Activated CD8-positive, alpha-beta memory T cell treated with anti-CD3 and anti-CD28 coated beads for 36 hours (primary cell): ENCODE measurements around the gene PLEKHM3. TPM values are rescaled to one million over a fixed set of nuclear protein-coding genes. Genes with fewer than 3 reads are reported as not detected.
"Not testable (repeated sequence)": the region's sequence is repeated elsewhere in the genome, so short reads cannot be mapped to it uniquely, and the experiment has no call there.

Experiments
- CTCF ChIA-PET: fragments of 350-600 bp; sonication (Branson Sonifier 250); formaldehyde crosslinking; loops from one replicate; lab custom pipeline; 2021; ENCODE audit warnings: antibody characterized with exemption; lab: Charles Lee
- POLR2A ChIA-PET: fragments of 350-600 bp; sonication (Branson Sonifier 250); formaldehyde crosslinking; loops from one replicate; lab custom pipeline; 2021; ENCODE audit warnings: antibody characterized with exemption; lab: Charles Lee
- total RNA-seq, 2 experiments: library from RNA; stranded (reverse); gene quantifications; one replicate each; pipeline ENCODE4 v1.2.3, GENCODE V29; 2021

The PLEKHM3 gene
- total RNA-seq, 2 experiments from 2014 or later: 5.1 to 5.5 TPM

- CTCF ChIA-PET: no interaction called here
Observed at GRCh38 chr2:207960911-207961310, 64.4 kb downstream of the PLEKHM3 start.

DNA sequence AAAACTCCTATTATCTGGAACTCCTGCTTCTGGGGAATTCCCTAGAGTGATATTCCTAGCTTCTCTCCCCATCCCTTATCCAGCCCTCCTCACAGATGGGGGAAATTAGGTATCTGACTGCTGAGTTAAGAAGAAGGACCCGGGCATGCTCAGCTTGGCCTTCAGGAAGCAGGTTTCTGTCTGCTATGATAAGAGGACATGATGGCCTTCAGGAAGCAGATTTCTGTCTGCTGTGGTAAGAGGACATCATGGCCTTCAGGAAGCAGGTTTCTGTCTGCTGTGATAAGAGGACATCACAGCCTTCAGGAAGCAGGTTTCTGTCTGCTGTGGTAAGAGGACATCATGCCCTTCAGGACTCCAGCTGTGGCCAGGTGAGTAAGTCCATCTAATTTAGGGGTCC is 65.2 kb downstream of the PLEKHM3 start:
- CTCF ChIA-PET: no interaction called here
- POLR2A ChIA-PET: no interaction called here

More at GRCh38 chr2:207960911-207961310, 64.4 kb downstream of the PLEKHM3 start:
- POLR2A ChIA-PET: no interaction called here

GRCh38 chr2:207956771-207957170 is 68.6 kb downstream of the PLEKHM3 start:
- ChIA-PET CTCF (interaction anchor here (1.8 kb wide), 1 partner anchor 15 kb away, joined by 5 read pairs; no protein-coding TSS in a partner anchor), POLR2A (no interaction called here)

DNA sequence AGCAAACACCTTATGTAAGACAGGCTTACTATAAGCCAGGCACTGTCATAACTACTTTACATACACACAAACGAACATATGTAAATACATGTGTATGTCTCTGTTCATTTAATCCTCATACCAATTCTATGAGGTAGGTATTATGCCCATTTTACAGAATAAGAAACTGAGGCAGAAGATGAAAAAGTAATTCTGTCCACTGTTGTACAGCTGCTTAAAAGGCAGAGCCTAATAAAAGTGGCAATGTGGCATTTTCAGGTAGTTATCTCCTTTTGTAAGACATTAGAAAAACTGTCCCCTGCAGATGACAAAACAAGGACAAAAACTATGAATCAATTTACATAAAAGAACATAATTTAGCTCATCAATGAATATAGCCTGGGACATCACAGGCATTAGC is 69.9 kb downstream of the PLEKHM3 start:
- POLR2A ChIA-PET: no interaction called here
- CTCF ChIA-PET: no interaction called here

DNA sequence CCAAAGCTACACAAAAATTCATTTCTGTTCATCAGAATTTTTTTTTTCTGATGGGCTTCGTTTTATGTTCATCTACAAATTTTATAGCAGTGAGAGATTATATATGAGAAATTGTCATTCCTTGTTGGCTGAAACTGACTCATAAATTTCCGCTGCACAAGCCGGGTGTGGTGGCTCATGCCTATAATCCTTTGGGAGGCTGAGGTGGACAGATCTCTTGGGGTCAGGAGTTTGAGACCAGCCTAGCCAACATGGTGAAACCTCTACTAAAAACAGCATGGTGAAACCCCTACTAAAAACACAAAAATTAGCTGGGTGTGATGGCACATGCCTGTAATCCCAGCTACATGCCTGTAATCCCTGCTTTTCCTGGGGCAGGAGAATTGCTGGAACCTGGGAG is 72.0 kb downstream of the PLEKHM3 start:
- POLR2A ChIA-PET: no interaction called here
- CTCF ChIA-PET: no interaction called here

- POLR2A ChIA-PET: interaction anchor here (0.6 kb wide), 1 partner anchor 144 kb away, joined by 7 read pairs; no protein-coding TSS in a partner anchor
- CTCF ChIA-PET: no interaction called here
Observed at GRCh38 chr2:207952564-207953345, 72.6 kb downstream of the PLEKHM3 start.

DNA sequence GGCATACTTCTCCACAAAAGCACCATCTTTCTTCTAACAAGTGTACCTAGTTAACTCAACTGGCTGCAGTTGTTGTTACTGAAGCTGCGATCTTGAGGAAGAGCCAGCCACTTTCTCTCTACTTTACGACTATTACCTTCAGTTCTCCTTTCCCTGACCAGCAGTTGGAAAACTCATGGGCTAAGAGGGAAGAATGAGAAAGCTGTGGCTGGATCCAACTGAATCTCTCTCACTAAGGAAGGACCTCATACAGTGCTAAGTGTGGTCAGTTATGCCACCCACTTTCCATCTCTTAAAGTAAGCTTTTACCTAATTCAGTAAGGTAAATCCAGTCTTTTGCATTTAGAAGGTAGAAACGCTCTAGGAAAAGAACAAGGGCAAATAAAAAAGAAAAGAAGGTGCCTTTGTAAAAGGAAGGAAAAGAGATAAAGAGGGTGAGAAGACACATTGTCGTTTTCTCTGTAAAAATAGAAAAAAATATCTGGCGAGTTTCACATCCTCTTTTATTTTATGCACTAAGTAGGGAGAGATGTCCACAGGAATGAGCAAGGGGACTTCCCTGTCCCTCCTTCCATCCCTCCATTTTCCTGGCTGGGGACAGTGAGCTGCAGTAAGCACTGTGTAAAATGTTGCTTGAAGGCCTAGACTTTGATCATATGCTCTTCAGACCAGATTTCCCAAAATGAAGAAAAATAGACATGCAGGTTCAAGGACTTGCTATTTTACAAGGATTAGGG is 73.4 kb downstream of the PLEKHM3 start:
- ChIA-PET POLR2A (no interaction called here), CTCF (no interaction called here)

GRCh38 chr2:207950761-207951114 is 74.6 kb downstream of the PLEKHM3 start:
- CTCF ChIA-PET: no interaction called here
- POLR2A ChIA-PET: no interaction called here

DNA sequence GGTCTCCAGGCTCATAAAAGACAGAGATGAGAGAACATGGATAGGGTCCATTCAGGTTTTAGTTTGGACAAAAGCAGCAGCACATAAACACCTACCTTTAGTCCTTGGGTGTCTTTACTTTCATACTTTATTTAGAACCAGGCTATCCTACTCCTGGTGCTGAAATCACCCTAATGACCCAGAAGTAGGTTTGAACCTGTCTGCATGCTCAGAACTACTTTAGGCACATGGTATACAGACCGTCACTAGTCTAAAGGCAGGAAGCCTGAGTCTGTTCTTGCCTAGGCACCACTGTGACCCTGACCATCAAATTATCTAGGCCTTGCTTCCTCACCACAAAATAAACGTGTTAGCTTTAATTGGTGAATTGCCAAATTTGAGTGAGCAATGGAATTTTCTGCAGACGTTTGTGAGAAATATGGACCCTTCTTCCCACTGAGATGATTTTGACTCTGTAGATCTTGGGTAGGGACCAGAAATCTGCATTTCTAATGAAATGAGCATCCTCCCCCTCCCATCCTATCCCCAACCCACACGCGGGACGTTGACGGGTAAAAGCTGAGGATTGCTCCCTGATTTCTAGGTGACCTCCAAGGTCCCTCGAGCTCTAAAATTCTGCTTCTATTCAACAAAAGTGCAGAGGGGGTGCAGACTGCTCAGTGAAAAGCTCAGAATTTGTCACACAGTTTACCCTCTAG is 75.1 kb downstream of the PLEKHM3 start:
- ChIA-PET POLR2A (no interaction called here), CTCF (no interaction called here)

DNA sequence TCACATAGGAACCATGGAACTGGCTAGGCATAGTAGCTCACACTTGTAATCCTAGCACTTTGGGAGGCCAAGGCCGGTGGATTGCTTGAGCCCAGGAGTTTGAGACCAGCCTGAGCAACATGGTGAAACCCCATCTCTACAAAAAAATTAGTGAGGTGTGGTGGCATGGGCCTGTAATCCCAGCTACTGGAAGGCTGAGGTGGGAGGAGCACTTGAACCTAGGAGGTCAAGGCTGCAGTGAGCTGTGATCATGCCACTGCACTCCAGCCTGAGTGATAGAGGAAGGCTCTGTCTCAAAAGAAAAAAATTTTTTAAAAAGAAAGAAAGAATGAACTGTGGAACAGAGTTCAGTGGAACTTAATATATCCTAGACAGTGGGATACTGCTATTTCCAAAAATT is 76.1 kb downstream of the PLEKHM3 start:
- POLR2A ChIA-PET, CTCF ChIA-PET: not testable (repeated sequence)

- CTCF ChIA-PET: interaction anchor here (0.7 to 1.0 kb wide), 2 partner anchors 28 to 286 kb away, joined by 4 read pairs; no protein-coding TSS in a partner anchor
- POLR2A ChIA-PET: no interaction called here
Observed at GRCh38 chr2:207944979-207945600, 80.2 kb downstream of the PLEKHM3 start.

- CTCF ChIA-PET: no interaction called here
- POLR2A ChIA-PET: no interaction called here
Observed at GRCh38 chr2:207944334-207944733, 81.0 kb downstream of the PLEKHM3 start.

GRCh38 chr2:207939342-207940108 is 85.8 kb downstream of the PLEKHM3 start:
- ChIA-PET CTCF (no interaction called here), POLR2A (no interaction called here)

- ChIA-PET CTCF (no interaction called here), POLR2A (no interaction called here)
Observed at GRCh38 chr2:207938886-207939285, 86.4 kb downstream of the PLEKHM3 start.

DNA sequence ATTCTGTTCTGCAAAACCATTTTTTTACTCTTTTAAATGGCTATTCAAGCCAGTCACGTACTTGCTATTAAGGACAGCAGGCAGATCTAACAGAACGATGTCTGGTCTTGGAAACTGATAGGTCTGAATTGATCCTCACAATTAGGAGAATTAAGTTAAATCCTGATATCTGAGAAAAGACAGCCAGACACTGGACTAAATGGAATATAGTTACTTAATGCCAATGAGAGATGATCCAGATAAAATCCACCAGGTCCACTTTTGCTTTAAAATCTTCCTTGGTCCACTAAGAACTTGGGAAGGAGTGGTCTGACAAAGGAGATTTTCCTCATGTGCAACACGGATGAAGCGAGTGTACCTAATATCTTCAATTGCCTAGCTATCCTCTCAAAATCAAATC is 86.9 kb downstream of the PLEKHM3 start:
- CTCF ChIA-PET: no interaction called here
- POLR2A ChIA-PET: no interaction called here

- ChIA-PET CTCF (no interaction called here), POLR2A (no interaction called here)
Observed at GRCh38 chr2:207937823-207938222, 87.5 kb downstream of the PLEKHM3 start.

DNA sequence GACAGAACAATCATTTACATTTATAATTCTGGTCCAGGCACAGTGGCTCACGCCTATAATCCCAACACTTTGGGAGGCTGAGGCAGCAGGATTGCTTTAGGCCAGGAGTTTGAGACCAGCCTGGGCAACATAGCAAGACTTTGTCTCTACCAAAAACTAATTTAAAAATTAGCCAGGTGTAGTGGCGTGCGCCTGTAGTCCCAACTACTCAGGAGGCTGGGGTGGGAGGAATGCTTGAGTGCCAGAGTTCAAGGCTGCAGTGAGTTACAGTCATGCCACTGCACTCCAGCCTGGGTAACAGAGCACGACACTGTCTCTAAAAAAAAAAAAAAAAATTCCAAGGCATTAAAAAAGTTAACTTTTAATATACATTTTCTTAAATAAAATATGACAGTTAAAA is 88.1 kb downstream of the PLEKHM3 start:
- ChIA-PET CTCF (no interaction called here), POLR2A (no interaction called here)

GRCh38 chr2:207936380-207936779 is 88.9 kb downstream of the PLEKHM3 start:
- ChIA-PET POLR2A (no interaction called here), CTCF (no interaction called here)

DNA sequence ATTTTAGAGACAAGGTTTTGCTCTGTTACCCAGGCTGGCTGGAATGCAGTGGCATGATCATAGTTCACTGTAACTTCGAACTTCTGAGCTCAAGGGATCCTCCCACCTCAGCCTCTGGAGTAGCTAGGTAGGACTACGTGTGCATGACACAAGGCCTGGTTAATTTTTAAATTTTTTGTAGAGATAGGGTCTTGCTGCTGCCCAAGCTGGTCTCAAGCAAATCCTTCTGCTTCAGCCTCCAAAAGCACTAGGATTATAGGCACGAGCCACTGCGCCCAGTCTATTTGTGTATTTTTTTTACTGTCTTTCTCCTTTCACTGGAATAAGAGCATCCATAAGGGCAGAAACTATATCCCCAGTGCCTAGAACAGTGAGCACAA is 89.3 kb downstream of the PLEKHM3 start:
- ChIA-PET CTCF (no interaction called here), POLR2A (no interaction called here)
